Astrocyte (in vitro differentiated cells and primary cell): ENCODE data around the gene LRR1. TPM values are rescaled to one million over a fixed set of nuclear protein-coding genes. Genes with fewer than 3 reads are reported as not detected.

Source experiments
- DNase-seq: peaks from one replicate; pipeline ENCODE4 v3.0.0-alpha.2; 2010; ENCODE audit warnings: low read depth
- FAIRE-seq: peaks from 2 replicates; lab custom pipeline; 2011; peaks lifted over from hg19 to GRCh38; lab: Jason Lieb, UNC
- H2AFZ ChIP-seq: 2 replicates; pipeline ENCODE4 v1.6.0; 2012; ENCODE audit warnings: low read depth, low read length, inconsistent platforms
- H3K27ac ChIP-seq: 2 replicates; pipeline ENCODE4 v1.5.1; 2011; ENCODE audit warnings: low read depth, low read length, inconsistent platforms
- H3K27me3 ChIP-seq: 2 replicates; pipeline ENCODE4 v1.6.0; 2011; ENCODE audit warnings: low read length, inconsistent platforms; ENCODE audit not compliant: insufficient read depth
- H3K36me3 ChIP-seq: 2 replicates; pipeline ENCODE4 v1.5.1; 2011; ENCODE audit warnings: low read length, inconsistent platforms; ENCODE audit not compliant: insufficient read depth
- H3K4me1 ChIP-seq: 2 replicates; pipeline ENCODE4 v1.5.1; 2011; ENCODE audit warnings: low read length, inconsistent platforms; ENCODE audit not compliant: insufficient read depth
- H3K4me2 ChIP-seq: 2 replicates; pipeline ENCODE4 v1.6.0; 2012; ENCODE audit warnings: low read length, inconsistent platforms
- H3K4me3 ChIP-seq: 2 replicates; pipeline ENCODE4 v1.5.1; 2011; ENCODE audit warnings: low read depth, mild to moderate bottlenecking, low read length, inconsistent platforms; ENCODE audit not compliant: insufficient read depth
- H3K79me2 ChIP-seq: 2 replicates; pipeline ENCODE4 v1.6.0; 2012; ENCODE audit warnings: mild to moderate bottlenecking, low read length, inconsistent platforms; ENCODE audit not compliant: insufficient read depth
- H3K9ac ChIP-seq: 2 replicates; pipeline ENCODE4 v1.6.0; 2012; ENCODE audit warnings: mild to moderate bottlenecking, low read length, inconsistent platforms
- H3K9me3 ChIP-seq: 2 replicates; pipeline ENCODE4 v1.5.1; 2012; ENCODE audit warnings: low read depth, mild to moderate bottlenecking, low read length, inconsistent platforms; ENCODE audit not compliant: insufficient read depth
- H4K20me1 ChIP-seq: 2 replicates; pipeline ENCODE4 v1.6.0; 2012; ENCODE audit warnings: low read length, inconsistent platforms; ENCODE audit not compliant: insufficient read depth
- H3K27ac Mint-ChIP-seq: one replicate; pipeline ENCODE4 v1.8.0; 2021; ENCODE audit warnings: mild to moderate bottlenecking, mixed read lengths; ENCODE audit not compliant: unreplicated experiment
- H3K27me3 Mint-ChIP-seq: one replicate; pipeline ENCODE4 v1.8.0; 2021; ENCODE audit warnings: low read depth, mixed read lengths; ENCODE audit not compliant: unreplicated experiment
- H3K36me3 Mint-ChIP-seq: one replicate; pipeline ENCODE4 v1.8.0; 2021; ENCODE audit warnings: low read depth, mixed read lengths; ENCODE audit not compliant: unreplicated experiment
- H3K4me1 Mint-ChIP-seq: one replicate; pipeline ENCODE4 v1.8.0; 2021; ENCODE audit warnings: low read depth, mixed read lengths; ENCODE audit not compliant: unreplicated experiment
- H3K4me3 Mint-ChIP-seq: one replicate; pipeline ENCODE4 v1.8.0; 2021; ENCODE audit warnings: mild to moderate bottlenecking, moderate library complexity, mixed read lengths; ENCODE audit not compliant: unreplicated experiment
- H3K9me3 Mint-ChIP-seq: one replicate; pipeline ENCODE4 v1.8.0; 2021; ENCODE audit warnings: mild to moderate bottlenecking, mixed read lengths; ENCODE audit not compliant: unreplicated experiment
- CTCF ChIP-seq: IDR thresholded peaks from 2 replicates; pipeline ENCODE4 v1.5.1; 2011; ENCODE audit warnings: low read depth, mild to moderate bottlenecking, inconsistent platforms, low read length, moderate library complexity; ENCODE audit not compliant: insufficient read depth
- EZH2 ChIP-seq: IDR thresholded peaks from 2 replicates; pipeline ENCODE4 v1.6.1; 2012; ENCODE audit warnings: mild to moderate bottlenecking, low read length, inconsistent platforms; ENCODE audit not compliant: insufficient read depth
- total RNA-seq: library from RNA; stranded (reverse); gene quantifications from 2 replicates; pipeline ENCODE4 v1.2.1, GENCODE V29; 2021

The LRR1 gene
- total RNA-seq, 1 donor from 2014 or later, result 10.0 TPM

- no peaks in the 10 kb centered on the region for H3K9me3 ChIP-seq
- H2AFZ ChIP-seq, result no peak overlapping the region
- peak overlapping the region; percentile 15 for H3K9ac ChIP-seq
- H3K4me3 Mint-ChIP-seq, result peak overlapping the region; percentile 98
- peaks cover 16% of the 10 kb centered on the region for H3K4me1 ChIP-seq
- H3K4me2 ChIP-seq, result peak overlapping the region; percentile 99
- H3K36me3 Mint-ChIP-seq, result peaks cover 3% of the 10 kb centered on the region
- no peak overlapping the region for H3K27ac ChIP-seq
- no peaks in the 10 kb centered on the region for H3K27me3 Mint-ChIP-seq
- peaks cover 3% of the 10 kb centered on the region for H3K36me3 ChIP-seq
- peaks cover 10% of the 10 kb centered on the region for H3K4me1 Mint-ChIP-seq
- H3K27me3 ChIP-seq, result no peaks in the 10 kb centered on the region
- no peak for TF ChIP-seq CTCF
- no peak for TF ChIP-seq EZH2
- H3K27ac Mint-ChIP-seq, result no peak overlapping the region
- H3K9me3 Mint-ChIP-seq, result no peaks in the 10 kb centered on the region
- no peak for DNase-seq
- no peak for FAIRE-seq
- H3K79me2 ChIP-seq, result peaks cover 80% of the 10 kb centered on the region
- peaks cover 55% of the 10 kb centered on the region for H4K20me1 ChIP-seq
- no peak overlapping the region for H3K4me3 ChIP-seq
Observed at GRCh38 chr14:49623941-49624839, 25.4 kb downstream of the LRR1 start.

GRCh38 chr14:49633640-49634546 lies 35.2 kb downstream of the LRR1 start:
- H3K36me3 ChIP-seq, result peaks cover 4% of the 10 kb centered on the region
- Mint-ChIP-seq H3K9me3 (no peaks in the 10 kb centered on the region), H3K4me1 (peaks cover 12% of the 10 kb centered on the region), H3K27me3 (no peaks in the 10 kb centered on the region), H3K27ac (peak overlapping the region; percentile 92), H3K4me3 (peak overlapping the region; percentile 96), H3K36me3 (peaks cover 6% of the 10 kb centered on the region)
- TF ChIP-seq CTCF (peak; percentile 46), EZH2 (no peak)
- H3K27me3 ChIP-seq, result no peaks in the 10 kb centered on the region
- peaks cover 7% of the 10 kb centered on the region for H3K4me1 ChIP-seq
- H4K20me1 ChIP-seq, result peaks cover 49% of the 10 kb centered on the region
- peak overlapping the region; percentile 96 for H2AFZ ChIP-seq
- H3K9me3 ChIP-seq, result no peaks in the 10 kb centered on the region
- H3K79me2 ChIP-seq, result peaks cover 85% of the 10 kb centered on the region
- peak overlapping the region; percentile 91 for H3K27ac ChIP-seq
- H3K4me3 ChIP-seq, result peak overlapping the region; percentile 73
- peak overlapping the region; percentile 90 for H3K9ac ChIP-seq
- peak; percentile 89 for DNase-seq
- FAIRE-seq, result no peak
- peak overlapping the region; percentile 83 for H3K4me2 ChIP-seq
